Hindlimb muscle (tissue), 1 donor: Measurements from ENCODE around the gene ABCB1. TPM values are rescaled to one million over a fixed set of nuclear protein-coding genes. Genes with fewer than 3 reads are reported as not detected.
A peak's percentile ranks its signal among the peaks of the same experiment; 100 is the strongest.

Experiments used
- DNase-seq: peaks from one replicate; pipeline ENCODE4 v3.0.0-alpha.2; 2013
- polyA plus RNA-seq: library from polyadenylated mRNA; unstranded; fragments of 120-200 nt; gene quantifications from one replicate; pipeline ENCODE4 v1.2.1, GENCODE V29; 2013; ENCODE audit not compliant: insufficient read length

Gene ABCB1
- polyA plus RNA-seq = 0.41 TPM

GRCh38 chr7:87600130-87601124 is at the start of gene ABCB1:
Gene ABCB1 (minus strand): TSS chr7:87600884. CDS start chr7:87600184, 700 bp downstream.
- peak; percentile 43 for DNase-seq

- DNase-seq = no peak
Observed at GRCh38 chr7:87648316-87648715, 47.6 kb upstream of the ABCB1 start.

DNA sequence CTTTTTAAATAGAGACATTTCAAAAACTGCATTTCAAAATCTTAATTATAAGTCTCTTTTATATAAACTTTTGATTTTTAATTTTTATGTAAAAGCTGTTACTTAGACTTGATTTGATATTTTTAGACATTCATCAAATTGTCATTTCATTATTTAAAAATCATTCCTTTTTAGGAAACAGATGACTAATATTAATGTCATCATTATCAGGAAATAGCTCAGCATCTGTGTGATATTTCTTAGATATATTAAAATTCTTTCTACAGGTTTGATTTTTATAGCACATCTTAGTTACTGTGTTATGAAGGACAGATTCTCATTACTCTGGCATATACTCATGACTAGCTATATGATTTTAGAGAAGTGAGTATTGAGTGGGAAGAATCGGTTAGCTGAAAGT is 44.8 kb upstream of the ABCB1 start:
- no peak for DNase-seq

- DNase-seq = no peak
Observed at GRCh38 chr7:87635921-87636320, 35.2 kb upstream of the ABCB1 start.

GRCh38 chr7:87628780-87629569 is 28.3 kb upstream of the ABCB1 start:
- DNase-seq = no peak

- DNase-seq = no peak
Observed at GRCh38 chr7:87627634-87627994, 26.9 kb upstream of the ABCB1 start.

DNA sequence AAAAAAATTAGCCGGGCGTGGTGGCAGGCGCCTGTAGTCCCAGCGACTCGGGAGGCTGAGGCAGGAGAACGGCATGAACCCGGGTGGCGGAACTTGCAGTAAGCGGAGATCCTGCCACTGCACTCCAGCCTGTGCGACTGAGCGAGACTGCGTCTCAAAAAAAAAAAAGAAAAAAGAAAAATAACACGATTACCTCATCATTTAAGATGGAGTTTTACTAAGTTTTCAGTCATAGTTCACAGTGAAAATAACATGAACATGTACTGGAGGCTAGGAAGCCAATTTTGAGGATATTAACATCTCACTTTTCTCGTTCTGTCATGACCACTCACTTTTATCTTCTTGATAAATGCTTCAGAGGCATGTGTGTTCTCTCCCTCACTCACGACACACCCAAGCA is 24.4 kb upstream of the ABCB1 start:
- DNase-seq = no peak

DNA sequence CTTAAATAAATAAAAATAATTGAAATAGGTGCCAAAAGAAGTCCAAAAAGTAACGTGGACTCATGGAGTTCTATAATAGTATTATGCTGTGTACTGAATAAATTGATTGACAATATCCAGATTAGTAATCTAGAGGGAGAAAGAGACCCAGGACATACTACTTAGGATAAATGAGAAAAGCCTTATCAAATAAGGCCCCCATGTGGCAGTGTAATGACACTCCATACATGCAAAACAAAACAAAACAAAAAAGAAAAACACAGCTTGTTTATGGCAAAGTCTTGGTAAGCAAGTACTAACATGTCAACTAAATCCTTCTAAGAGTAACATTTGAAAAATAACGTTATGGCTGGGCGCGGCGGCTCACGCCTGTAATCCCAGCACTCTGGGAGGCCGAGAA is 23.9 kb upstream of the ABCB1 start:
- DNase-seq = no peak

GRCh38 chr7:87615197-87615596 is 14.5 kb upstream of the ABCB1 start:
- DNase-seq = no peak

GRCh38 chr7:87609916-87610315 is 9.2 kb upstream of the ABCB1 start:
- no peak for DNase-seq

DNA sequence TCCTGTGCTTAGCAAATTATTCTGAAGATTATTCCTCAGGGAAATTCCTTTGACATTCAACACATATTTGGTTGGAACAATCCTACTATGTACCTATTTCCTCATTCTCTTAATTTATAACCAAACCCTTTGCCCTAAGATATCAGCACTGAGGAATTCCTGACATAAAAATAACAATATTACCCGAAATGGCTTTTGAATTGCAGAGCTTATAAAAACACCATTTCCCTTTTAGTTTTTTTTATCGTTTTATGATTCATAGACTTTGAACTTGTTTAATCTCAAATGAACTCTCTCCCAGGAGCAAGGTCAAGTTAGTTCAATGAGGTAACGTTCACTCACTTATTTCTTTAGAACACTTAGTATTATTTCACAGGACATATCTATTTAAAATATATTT is 7.7 kb upstream of the ABCB1 start:
- DNase-seq = no peak

DNA sequence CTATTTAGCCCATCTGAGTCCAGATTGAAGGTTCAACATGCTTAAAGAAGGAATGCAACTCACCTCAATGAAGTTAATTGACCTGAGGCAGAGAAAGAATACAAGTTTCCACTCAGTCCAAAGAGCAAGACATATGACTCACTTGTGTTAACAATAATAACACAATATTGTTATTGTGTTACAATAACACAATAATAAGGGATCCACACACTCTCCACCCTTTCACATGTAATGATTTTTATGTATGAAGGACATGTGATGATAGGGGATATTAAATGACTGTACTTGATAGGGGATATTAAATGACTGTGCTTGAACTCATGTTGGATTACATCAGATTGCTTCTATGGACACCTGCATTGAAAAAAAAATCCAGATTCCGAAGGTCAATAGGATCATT is 3.6 kb upstream of the ABCB1 start:
- DNase-seq = no peak

- DNase-seq = no peak
Observed at GRCh38 chr7:87599336-87599735, 1.3 kb downstream of the ABCB1 start.

GRCh38 chr7:87598234-87599009 is 2.3 kb downstream of the ABCB1 start:
- no peak for DNase-seq

- DNase-seq = no peak
Observed at GRCh38 chr7:87596696-87597095, 4.0 kb downstream of the ABCB1 start.

DNA sequence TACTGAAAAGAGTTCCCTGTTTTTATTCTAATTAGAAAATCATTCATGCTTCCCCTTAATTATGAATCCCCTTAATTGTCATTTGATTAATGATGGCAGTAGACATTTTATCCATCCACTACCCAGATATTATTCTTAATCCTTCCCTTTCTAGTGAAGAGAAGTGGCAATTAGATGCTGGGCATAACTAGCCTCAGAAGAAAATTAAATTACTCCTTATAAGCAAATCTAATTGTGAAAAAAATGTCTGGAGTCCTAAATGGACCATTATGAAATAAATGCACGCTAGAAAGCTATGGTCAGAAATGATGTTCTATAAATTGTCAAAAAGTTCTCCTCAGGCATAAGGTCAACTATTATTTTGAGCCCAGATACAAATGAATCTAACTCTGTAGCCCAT is 4.5 kb downstream of the ABCB1 start:
- DNase-seq = no peak

- DNase-seq = no peak
Observed at GRCh38 chr7:87592300-87592699, 8.4 kb downstream of the ABCB1 start.

DNA sequence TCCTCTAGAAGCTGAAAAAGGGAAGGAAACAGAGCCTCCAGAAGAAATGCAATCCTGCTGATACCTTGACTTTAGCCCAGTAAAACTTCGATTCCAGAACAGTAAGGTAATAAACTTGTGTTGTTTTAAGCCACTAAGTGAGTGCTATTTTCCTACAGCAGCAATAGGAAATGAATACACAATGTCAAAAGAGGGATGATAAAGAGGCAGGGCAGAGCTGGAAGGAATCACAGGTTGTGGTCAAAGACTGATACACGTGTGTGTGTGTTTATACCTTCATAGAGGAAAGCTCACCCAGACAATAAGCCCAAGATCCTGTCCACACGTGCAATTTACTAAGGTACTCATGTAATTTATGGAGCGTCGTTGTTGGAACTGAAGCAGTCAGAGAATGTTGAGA is 9.5 kb downstream of the ABCB1 start:
- no peak for DNase-seq

DNA sequence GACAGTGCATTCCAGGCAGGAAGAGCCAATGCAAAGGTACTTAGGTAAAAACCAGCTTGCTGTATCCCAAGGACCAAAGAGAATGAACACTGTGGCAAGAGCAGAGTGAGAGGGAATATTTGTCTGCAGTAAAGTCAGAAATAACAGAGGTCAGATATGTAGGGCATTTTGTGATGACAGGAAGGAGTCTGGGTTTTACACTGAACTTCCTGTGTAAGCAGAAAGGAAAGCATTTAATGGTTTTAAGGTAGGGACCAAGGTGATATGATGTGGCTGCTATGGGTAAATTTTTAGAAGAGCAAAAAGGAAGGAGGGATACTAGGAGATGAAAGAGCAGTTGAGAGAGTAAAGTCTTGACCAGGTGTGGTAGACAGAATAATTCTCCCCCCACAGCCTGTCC is 10.1 kb downstream of the ABCB1 start:
- no peak for DNase-seq

GRCh38 chr7:87589631-87590030 is 11.1 kb downstream of the ABCB1 start:
- no peak for DNase-seq

DNA sequence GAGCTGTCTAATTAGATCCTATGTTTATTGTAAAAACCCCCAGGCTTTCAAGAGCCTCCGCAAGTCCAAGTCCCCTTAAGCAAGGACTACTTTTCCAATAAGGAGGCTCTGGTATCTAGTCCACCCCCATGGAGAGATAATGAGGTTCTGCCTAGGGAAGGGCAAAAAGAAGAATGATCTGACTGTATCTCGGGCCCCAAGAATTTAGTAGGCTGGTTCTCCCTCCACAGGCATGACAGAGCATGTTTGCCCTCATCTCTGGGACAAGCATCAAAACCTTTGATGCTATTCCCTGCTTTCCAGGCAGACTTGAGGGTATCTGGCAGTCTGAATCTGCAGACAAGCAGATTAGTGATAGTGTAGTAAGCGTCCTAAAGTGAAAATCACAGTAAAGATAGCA is 19.0 kb downstream of the ABCB1 start:
- no peak for DNase-seq

GRCh38 chr7:87580636-87581035 is 20.0 kb downstream of the ABCB1 start:
- DNase-seq = no peak

DNA sequence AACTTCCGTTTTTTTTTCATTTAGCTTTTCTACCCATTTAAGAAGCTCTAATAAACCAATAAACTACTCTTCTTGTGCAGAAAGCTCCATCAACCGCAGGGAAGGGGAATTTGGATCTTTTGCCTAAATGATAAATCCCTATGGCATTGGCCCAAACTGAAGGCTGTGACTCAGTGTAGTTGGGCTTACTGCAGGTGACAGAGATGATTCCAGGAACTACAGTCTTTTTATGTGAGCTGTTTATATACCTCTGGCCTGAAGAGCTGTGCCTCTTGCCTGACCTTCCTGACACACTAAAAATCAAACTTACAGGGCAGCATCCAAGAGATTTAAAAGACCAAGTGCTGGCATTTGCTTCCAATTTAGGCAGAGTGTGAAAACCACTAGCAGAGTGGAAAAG is 25.2 kb downstream of the ABCB1 start:
- no peak for DNase-seq
